Astrocyte (in vitro differentiated cells and primary cell): ENCODE measurements around the gene ABHD12.
"Not testable (repeated sequence)": the region's sequence is repeated elsewhere in the genome, so short reads cannot be mapped to it uniquely, and the experiment has no call there.

Source experiments
- CTCF ChIP-seq: IDR thresholded peaks from 2 replicates; pipeline ENCODE4 v1.5.1; 2011; ENCODE audit warnings: low read depth, mild to moderate bottlenecking, inconsistent platforms, low read length, moderate library complexity; ENCODE audit not compliant: insufficient read depth
- EZH2 ChIP-seq: IDR thresholded peaks from 2 replicates; pipeline ENCODE4 v1.6.1; 2012; ENCODE audit warnings: mild to moderate bottlenecking, low read length, inconsistent platforms; ENCODE audit not compliant: insufficient read depth

- TF ChIP-seq CTCF, EZH2: not testable (repeated sequence)
Observed at GRCh38 chr20:25260770-25261437, 129.7 kb downstream of the ABHD12 start.
